Measurements from ENCODE around the gene SCN1A. TPM values are rescaled to one million over a fixed set of nuclear protein-coding genes. Genes with fewer than 3 reads are reported as not detected.

Gene SCN1A
- total and polyA plus RNA-seq, 2 of the 8 experiments (the other 6 are each of a cell fraction or from before 2014, with no cell fraction given) = 0.18 to 1.9 TPM

DNA sequence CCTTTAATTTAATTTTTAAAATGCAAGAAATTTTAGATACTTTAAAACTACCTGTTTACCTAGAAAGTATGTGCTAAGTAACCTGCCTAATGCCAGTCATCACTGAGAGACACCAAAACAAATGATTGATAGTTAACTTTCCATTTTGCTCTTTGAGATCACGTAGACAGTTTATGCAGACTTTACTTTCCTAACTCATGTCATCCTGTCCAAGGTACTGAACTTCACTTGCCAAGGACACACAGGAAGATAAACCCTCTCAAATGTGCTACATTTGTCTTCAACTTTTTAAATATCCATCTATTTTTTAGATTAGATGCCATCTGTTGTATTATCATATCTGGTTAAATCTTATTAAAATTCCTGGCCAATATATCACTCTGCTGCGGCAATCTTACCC lies 20.1 kb upstream of the SCN1A start (continued):
- TF ChIP-seq ASH2L (IDR thresholded peaks at IDR 0.05; ENCODE audit: low read length) = no peak
- no peak for TF ChIP-seq TAF7 (optimal IDR thresholded peaks at IDR 0.05; ENCODE audit: borderline replicate concordance, low read depth, low read length)
- TF ChIP-seq RBBP5 (IDR thresholded peaks at IDR 0.05; ENCODE audit: borderline replicate concordance, low read depth, low read length) = no peak
